HG03066 (cell line): Measurements from ENCODE around the gene TRAFD1.

ENCODE experiments used
- ATAC-seq: cut with Tn5 transposase; IDR thresholded peaks from one replicate; pipeline ENCODE4 v1.9.1; 2021; ENCODE audit warnings: low read depth; ENCODE audit not compliant: unreplicated experiment

TRAFD1 gene

DNA sequence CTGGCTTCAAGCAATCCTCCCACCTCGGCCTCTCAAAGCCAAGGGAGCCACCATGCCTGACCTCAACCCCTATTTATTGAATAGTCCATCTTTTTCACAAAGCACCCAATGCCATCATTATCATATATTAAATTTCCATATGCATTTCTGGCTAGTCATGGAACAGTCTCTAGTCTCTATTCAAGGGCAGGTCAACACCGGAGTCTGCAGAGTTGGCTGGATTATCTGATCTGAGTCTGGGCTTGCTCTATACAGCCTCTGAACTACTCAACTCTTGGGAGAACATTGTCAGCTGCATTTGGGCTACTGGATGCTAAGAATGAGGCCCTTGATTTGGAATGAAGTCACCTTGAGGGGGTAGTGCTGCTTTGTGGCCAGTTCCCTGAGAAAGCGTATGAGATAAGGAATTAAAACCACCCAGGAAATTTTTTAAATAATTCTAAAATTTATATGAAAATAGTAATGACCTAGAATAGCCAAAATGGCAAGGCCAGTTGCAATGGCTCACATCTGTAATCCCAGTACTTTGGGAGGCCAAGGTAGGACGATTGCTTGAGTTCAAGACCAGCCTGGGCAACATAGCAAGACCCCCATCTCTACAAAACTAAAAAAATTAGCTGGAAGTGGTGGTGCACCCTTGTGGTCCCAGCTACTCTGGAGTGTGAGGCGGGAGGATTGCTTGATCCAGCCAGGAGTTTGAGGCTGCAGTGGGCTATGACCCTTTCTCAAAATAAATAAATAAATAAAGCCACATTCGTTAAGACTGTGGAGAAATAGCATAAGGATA is 9.9 kb upstream of the TRAFD1 start:
- no peak for ATAC-seq

DNA sequence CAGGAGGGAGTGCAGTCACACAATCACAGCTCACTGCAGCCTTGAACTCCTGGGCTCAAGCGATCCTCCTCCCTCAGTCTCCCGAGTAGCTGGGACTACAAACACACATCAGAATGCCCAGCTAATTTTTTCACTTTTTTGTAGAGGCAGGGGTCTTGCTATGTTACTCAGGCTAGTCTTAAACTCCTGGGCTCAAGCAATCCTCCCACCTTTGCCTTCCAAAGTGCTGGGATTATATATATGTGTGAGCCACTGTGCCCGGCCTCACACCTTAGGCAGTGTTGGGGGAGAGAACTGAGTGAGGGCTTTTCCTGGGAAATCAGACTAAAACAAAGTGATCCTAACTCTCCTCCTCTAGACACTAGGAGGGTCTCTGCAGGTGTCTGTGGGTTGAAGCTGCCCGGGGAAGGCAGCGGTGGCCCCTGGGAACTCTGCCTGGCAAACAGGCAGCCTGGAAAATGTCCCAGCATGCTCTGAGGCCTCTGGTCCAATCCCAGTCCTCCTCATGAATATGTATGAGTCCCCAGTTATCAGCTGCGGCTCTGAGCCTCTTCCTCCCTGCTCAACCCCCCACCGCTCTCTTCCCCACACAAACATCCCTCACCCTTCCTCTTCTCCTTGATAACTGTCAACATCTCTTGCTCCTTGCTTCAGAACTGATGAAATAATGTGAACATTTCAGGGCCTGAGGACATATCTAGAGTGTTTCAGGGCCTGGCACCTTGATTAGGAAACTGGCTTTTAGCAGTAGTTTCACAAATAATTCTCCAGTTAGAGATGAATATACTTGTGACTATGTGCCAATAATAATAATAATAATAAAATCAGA is 8.9 kb upstream of the TRAFD1 start:
- ATAC-seq, result no peak

DNA sequence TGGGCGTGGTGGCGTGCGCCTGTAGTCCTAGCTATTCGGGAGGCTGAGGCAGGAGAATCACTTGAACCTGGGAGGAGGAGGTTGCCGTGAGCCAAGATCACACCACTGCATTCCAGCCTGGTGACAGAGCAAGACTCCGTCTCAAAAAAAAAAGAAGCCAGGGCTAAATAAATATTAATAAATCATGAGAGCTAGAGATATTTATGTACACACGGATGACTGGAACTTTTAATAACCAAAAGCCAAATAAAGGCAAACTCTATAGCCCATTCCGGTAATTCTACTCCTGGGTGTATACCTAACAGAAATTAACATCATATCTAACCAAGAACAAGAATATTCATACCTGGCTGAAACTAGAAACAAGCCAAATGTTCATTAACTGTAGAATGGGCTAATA is 7.7 kb upstream of the TRAFD1 start:
- ATAC-seq, result no peak

DNA sequence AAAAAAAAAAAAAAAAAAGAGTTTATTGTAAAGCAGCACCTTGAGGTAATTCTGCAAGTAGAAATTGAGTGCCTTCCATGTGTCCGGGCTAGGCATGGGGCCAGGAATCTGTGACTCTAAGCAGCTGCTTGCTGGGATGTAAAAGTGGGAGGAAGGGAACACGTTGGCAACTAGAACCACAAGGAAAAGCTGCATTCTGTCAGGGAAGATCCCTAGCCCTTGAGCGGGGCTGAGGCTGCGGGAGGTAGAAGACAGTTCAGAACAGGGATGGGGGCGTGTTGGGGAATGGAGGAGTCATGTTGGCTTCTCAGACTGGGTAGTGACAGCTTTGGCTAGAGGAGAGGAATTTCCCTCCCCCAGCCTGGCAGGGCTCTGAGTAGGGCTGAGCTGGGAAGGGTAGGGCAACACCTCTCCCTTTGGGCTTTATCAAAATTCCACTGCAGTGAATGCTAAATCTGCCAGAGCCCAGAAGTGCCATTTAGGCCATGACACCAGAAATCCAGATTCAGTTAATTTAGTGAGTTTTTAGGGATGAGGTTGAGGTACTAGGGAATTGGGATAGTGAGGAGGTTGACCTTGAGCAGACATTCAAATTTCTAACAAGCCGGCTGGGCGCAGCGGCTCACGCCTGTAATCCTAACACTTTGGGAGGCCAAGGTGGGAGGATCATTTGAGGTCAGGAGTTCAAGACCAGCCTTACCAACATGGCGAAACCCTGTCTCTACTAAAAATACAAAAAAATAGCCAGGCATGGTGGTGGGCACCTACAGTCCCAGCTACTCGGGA is 3.4 kb upstream of the TRAFD1 start:
- no peak for ATAC-seq

DNA sequence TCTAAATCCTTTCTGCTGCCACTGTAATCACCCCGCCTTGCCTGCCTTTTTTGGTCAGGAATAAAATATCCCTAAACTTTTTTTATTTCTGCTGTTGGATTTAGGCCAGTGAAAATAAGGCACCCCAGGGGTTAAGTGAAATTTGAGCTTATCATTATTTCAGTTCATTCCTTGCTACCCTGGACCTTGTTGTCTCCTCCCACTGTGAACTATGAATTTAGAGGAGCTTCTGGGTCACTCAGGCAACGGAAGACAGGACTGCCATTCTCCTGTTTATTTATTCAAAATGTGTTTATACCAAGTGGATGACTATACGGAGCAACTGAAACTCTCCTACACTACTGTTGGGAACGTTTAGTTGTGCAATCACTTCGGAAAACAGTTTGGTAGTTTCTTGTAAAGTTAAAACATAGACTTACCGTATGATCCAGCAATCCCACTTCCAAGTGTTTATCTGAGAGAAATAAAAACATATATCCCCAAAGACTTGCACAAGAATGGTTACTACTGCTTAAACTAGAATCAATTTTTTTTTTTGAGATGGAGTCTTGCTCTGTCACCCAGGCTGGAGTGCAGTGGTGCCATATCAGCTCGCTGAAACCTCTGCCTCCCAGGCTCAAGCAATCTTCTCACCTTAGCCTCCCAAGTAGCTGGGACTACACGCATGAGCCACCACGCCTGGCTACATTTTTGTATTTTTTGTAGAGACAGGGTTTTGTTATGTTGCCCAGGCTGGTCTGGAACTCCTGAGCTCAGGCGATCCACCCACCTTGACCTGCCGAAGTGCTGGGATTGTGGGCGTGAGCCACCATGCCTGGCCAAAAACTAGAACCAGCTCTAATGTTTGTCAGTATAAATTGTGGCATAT is 2.3 kb upstream of the TRAFD1 start:
- no peak for ATAC-seq

DNA sequence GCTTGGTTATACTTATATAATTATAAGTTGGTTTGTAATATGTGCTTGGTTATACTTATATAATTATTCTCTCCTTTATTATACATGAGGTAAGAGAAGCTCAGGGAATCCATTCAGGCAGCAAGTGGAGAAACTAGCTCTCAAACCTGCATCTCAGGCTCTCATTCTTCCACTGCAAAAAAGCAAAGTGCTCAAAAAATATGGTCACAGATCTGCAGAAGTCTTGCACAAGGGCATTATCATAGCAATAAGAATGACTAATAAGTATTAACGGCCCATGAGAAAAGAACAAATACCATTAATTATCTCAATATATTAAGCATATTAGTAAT is 476 bp upstream of the TRAFD1 start:
- ATAC-seq, result no peak

DNA sequence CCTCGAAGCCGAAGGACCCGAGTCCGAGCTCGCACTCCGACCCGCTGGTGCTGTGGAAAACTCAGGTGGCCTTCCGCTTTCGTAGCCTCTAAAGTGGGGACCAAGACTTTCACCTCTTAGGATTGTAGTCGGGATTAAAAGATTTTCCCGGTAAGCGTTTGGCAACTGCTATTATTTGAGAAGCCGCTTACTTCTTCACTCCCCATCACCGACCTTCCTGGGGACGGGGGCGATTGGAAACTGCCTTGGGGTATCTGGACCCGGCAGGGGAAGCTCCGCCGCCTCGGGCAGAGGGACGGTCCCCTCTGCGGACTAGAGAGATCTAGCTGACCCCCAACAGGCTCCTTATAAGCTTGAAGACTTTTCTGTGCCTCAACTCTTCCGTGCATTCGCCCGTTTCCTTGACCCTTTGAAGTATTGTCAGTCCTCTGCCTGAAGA is 659 bp downstream of the TRAFD1 start:
- ATAC-seq, result no peak

DNA sequence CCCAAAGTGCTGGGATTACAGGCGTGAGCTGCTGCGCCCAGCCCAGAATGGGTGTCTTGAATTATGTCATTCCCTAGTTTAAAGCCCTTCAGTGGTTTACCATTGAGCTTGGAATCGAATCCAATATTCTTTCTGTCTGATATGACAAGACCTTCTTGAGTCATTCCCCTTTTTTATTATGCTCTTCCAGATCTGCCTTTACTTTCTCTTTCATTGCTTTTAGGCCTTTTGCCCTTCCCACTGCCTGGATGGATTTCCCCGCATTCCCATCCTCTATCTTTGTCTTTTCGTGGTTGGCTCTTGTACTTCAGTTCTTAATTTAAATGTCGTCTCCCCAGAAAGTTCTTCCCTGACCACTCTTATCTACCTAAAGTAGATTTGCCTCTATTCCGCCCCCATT is 1.6 kb downstream of the TRAFD1 start:
- no peak for ATAC-seq

DNA sequence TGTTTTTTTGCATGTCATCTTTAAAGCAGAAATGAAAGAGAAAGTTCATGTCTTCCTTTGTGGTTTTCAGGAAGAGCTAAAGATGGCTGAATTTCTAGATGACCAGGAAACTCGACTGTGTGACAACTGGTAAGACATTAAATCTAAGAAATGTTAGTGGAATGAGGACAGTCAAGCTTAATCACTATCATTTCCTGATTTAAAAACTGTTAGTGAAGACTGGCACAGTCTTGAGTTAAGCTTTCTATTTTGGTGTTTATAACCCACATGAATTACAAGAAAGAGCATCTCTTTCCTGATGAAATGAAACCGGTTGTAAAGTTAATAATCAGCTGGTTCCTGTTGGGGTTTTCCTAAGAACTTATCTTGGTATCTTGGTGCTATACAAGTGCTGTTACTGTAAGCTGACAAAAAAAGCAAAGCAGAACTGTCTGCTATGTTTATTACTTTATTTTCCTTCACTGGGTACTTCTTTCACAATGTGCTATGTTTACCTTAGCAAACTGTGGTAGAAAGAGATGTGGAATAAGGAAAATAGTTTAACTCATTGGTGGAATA is 5.2 kb downstream of the TRAFD1 start:
- ATAC-seq, result peak; percentile 51

DNA sequence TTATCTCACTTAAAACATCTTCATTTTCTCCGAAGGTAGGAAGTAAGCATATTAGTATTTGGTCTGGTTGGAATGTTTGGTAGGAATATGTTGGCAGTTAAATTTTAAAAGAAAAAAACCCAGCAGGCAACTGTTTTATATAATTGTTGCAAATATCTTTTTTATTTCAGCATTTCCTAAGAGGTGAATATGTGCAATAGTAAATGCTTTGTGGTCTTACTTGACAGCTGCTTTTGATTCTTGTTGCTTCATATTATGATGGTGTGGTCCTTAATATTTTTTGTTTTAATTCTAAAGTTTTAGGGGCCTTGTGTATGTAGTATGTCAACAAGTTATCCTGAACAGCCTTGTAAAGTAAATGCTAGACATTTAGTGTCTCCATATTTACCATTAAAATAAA is 6.3 kb downstream of the TRAFD1 start:
- ATAC-seq, result no peak

DNA sequence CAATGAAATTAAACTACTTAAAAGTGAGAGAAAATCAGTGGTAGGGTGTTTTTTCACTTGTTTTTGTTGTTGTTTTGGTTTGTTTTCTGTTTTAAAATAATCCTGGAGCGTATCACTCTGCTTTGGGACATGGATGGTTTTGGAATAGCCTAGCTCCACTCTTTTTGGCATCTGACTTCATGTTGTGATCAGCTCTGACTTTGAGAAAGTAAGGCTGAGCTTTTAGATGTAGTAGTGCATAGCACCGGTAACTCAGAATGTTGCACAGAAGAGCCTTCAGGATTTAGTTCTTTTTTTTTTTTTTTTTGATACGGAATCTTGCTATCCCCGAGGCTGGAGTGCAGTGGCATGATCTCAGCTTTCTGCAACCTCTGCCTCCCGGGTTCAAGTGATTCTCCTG is 8.1 kb downstream of the TRAFD1 start:
- no peak for ATAC-seq

DNA sequence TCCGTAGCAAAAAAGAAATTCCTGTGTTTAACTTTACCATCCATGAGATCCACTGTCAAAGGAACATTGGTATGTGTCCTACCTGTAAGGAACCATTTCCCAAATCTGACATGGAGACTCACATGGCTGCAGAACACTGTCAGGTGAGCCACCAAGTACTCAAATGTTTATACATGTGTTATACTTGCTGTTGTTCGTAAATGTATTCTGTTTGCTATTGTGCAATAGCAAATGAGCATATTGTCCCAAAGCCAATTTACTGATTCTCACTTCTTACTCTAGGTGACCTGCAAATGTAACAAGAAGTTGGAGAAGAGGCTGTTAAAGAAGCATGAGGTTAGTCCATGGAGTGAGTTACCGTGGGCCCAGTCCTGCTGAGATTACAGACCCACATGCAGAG is 9.4 kb downstream of the TRAFD1 start:
- no peak for ATAC-seq

DNA sequence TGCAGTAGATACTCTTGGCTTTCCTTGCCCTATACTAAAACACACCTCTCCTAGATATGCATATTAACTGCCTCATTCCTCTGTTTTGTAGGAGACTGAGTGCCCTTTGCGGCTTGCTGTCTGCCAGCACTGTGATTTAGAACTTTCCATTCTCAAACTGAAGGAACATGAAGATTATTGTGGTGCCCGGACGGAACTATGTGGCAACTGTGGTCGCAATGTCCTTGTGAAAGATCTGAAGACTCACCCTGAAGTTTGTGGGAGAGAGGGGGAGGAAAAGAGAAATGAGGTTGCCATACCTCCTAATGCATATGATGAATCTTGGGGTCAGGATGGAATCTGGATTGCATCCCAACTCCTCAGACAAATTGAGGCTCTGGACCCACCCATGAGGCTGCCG is 15.4 kb downstream of the TRAFD1 start:
- ATAC-seq, result no peak

DNA sequence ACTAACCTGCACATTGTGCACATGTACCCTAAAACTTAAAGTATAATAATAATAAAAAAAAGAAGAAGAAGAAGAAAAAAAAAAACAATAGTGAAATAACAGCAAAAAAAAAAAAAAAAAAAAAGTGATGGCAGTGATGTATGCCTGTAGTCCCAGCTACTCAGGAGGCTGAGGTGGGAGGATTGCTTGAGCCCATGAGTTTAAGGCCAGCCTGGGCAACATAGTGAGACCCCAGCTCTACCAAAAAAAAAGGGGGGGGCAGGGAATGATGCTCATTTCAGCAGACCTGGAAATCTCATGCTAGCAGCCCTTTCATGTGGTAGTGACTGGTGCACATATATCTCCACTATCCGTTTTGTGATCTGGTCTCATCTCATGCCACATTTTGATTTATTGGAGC is 20.8 kb downstream of the TRAFD1 start:
- no peak for ATAC-seq

DNA sequence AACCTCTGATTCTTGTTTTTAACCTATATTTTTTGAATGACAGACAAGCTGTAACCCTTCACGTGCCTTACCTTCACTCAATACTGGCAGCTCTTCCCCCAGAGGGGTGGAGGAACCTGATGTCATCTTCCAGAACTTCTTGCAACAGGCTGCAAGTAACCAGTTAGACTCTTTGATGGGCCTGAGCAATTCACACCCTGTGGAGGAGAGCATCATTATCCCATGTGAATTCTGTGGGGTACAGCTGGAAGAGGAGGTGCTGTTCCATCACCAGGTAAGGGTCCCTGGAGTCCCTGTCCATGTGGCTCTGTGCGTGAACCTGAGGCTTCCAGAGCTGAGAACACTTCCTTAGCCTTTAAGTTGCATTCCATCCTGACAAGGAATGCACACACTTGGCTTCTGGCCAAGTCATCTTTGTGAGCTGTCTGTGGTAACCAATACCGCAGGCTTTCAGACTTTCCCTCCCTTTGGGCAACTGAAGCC is 22.7 kb downstream of the TRAFD1 start:
- no peak for ATAC-seq

DNA sequence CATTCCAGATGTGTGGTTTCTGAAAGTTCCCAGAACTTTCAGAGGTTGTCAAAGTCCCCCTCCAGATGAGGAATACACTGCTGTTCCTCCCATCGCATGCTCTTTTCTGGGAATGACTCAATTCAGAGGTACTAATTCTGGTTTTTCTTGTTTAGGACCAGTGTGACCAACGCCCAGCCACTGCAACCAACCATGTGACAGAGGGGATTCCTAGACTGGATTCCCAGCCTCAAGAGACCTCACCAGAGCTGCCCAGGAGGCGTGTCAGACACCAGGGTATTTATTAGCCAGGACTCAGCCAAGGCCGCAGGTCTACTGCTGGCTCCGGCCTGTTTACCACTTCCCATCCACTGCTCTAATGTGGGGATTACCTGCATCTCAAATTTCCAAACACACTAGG is 24.2 kb downstream of the TRAFD1 start:
- no peak for ATAC-seq

DNA sequence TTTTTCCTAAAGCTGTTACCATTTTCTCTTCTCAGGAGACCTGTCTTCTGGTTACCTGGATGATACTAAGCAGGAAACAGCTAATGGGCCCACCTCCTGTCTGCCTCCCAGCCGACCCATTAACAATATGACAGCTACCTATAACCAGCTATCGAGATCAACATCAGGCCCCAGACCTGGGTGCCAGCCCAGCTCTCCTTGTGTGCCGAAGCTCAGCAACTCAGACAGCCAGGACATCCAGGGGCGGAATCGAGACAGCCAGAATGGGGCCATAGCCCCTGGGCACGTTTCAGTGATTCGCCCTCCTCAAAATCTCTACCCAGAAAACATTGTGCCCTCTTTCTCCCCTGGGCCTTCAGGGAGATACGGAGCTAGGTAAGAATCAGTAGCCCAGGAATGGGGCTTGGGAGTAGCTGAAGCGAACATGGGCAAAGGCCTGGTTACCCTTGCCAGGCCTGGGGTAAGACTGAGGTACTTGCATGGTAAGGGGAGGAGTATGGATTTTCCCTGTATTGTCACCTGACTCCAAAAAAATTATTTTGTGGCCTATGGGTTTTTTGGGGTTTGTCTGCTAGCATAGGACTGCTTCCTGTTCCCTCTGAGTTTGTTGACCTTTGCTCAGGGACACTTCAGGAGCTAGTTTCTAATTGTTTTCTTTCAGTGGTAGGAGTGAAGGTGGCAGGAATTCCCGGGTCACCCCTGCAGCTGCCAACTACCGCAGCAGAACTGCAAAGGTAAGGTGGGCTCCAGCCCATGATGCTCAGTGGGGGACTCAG is 26.6 kb downstream of the TRAFD1 start:
- ATAC-seq, result no peak

DNA sequence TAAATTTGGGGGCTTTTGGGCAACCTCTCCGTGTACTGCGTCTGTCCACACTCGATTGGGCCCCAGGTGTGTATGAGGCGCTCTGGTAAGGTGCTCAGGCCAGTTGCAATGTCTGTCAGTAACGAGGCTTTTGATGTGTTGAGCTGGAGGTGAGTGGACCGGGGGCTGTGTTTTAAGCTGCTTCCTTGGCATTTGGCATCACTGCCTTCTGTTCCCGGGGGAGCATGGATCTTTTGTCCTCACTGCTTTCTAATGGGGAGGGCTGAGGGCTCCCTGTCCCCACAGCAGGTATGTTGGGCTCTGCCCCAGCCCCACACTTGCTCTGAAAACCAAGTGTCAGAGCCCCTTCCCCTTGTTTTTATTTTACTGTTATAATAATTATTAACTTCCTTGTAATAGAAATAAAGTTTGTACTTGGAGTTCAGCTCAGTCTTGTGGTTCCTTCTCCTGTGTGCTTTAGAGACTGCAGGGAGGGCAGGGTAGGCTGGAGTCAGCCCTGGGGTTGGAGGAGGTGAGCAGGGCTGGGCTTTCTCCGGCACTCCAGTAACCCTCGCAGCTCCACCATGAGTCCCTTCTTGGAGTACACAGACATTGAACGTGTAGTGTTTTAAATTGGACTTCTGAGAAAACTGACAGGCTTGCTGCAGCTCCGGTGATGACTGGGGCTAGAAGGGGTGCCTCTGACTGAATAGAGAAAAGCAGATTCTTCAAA is 28.0 kb downstream of the TRAFD1 start:
- no peak for ATAC-seq

DNA sequence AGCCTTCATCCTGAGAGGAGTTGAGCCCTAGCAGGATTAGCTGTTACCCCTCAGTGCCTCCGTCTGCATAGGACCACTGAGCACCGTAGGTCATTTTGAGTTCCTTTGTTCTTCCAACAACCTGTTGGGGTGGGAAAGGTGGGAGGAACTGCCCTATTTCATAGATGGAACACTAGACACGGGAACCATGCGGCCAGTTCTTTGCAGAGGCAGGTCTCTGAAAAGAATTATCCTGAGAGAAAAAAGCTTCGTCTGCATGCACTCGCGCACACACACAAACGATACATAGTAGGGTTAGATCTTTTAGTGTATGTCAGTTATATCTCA is 28.5 kb downstream of the TRAFD1 start:
- no peak for ATAC-seq
